Naive thymus-derived CD8-positive, alpha-beta T cell (primary cell): ENCODE measurements around the gene HBQ1. TPM values are rescaled to one million over a fixed set of nuclear protein-coding genes. Genes with fewer than 3 reads are reported as not detected.
A peak's percentile ranks its signal among the peaks of the same experiment; 100 is the strongest.

Experiments
- ATAC-seq, 2 donors: fragments of 150-1000 bp; cut with Tn5 transposase in 1 of 2; sonication (Bioruptor Pico), chemical (Tn5 transposase) in 1 of 2; 1 replicate in 1 of 2; 2 replicates in 1 of 2; pipeline ENCODE4 v1.10.0; 2021; ENCODE audit warnings: mild to moderate bottlenecking in 2 of 2, moderate library complexity in 2 of 2
- POLR2A ChIA-PET: fragments of 350-600 bp; sonication (Branson Sonifier 250); formaldehyde crosslinking; loops from one replicate; lab custom pipeline; 2021; ENCODE audit warnings: antibody characterized with exemption; lab: Charles Lee
- DNase-seq, 10 donors: peaks; one replicate each; pipeline versions ENCODE4 v3.0.0 to v3.0.0-alpha.2; 2020 to 2022
- H3K27ac Mint-ChIP-seq, 10 donors: one replicate each; pipeline ENCODE4 v1.8.0; 2020 to 2022; ENCODE audit warnings: mild to moderate bottlenecking in 10 of 10, mixed read lengths in 10 of 10, moderate library complexity in 4 of 10, inconsistent platforms in 1 of 10
- H3K27me3 Mint-ChIP-seq, 5 donors: one replicate each; pipeline ENCODE4 v1.8.0; 2021 to 2022; ENCODE audit warnings: mixed read lengths in 5 of 5
- H3K36me3 Mint-ChIP-seq, 3 donors: one replicate each; pipeline ENCODE4 v1.8.0; 2020 to 2022; ENCODE audit warnings: mixed read lengths in 3 of 3, mild to moderate bottlenecking in 2 of 3, inconsistent platforms in 1 of 3
- H3K4me1 Mint-ChIP-seq, 4 donors: one replicate each; pipeline ENCODE4 v1.8.0; 2021 to 2022; ENCODE audit warnings: mixed read lengths in 4 of 4
- H3K4me3 Mint-ChIP-seq, 10 donors: one replicate each; pipeline ENCODE4 v1.8.0; 2020 to 2022; ENCODE audit warnings: mild to moderate bottlenecking in 10 of 10, mixed read lengths in 10 of 10, moderate library complexity in 6 of 10, inconsistent platforms in 1 of 10
- H3K9me3 Mint-ChIP-seq, 9 donors: one replicate each; pipeline ENCODE4 v1.8.0; 2020 to 2022; ENCODE audit warnings: mixed read lengths in 9 of 9, mild to moderate bottlenecking in 3 of 9, inconsistent platforms in 1 of 9, moderate library complexity in 1 of 9
- polyA plus RNA-seq, 3 donors: library from polyadenylated mRNA; unstranded; fragments of 300-500 nt; fragmentation: Illumina TruSeq; gene quantifications; one replicate each; pipeline ENCODE4 v1.2.3, GENCODE V29; 2021
- total RNA-seq, 8 experiments: library from RNA in 2 of 8; stranded (reverse) in 2 of 8; gene quantifications; one replicate each; pipeline ENCODE4 v1.2.3 and lab custom pipeline; 2021 to 2026

Gene HBQ1
- total RNA-seq (not detected), polyA plus RNA-seq (under 1 TPM in 1 of 3 donors, not detected in 2; 0.71 TPM), total RNA-seq (lab: John Stamatoyannopoulos, UW) (0 to 0.84 (median 0.08) reads per million in 6 experiments)

DNA sequence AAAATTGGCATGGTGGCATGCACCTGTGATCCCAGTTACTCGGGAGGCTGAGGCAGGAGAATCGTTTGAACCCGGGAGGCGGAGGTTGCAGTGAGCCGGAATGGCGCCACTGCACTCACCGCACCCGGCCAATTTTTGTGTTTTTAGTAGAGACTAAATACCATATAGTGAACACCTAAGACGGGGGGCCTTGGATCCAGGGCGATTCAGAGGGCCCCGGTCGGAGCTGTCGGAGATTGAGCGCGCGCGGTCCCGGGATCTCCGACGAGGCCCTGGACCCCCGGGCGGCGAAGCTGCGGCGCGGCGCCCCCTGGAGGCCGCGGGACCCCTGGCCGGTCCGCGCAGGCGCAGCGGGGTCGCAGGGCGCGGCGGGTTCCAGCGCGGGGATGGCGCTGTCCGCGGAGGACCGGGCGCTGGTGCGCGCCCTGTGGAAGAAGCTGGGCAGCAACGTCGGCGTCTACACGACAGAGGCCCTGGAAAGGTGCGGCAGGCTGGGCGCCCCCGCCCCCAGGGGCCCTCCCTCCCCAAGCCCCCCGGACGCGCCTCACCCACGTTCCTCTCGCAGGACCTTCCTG lies at the start of gene HBQ1:
Gene HBQ1, plus strand, starts transcription at position 359 of the 575 bp plus-strand sequence. Its CDS starts 28 bp downstream, at position 387.
- peak; percentile 23 to 24 for ATAC-seq
- peaks cover under 1 to 14% (median 7%) of the 10 kb centered on the region in 4 donors for H3K4me1 Mint-ChIP-seq
- peak within 1 kb of the TSS; percentile 50 to 67 (median 58) for H3K4me3 Mint-ChIP-seq
- peaks cover 0 to 2% (median 0%) of the 10 kb centered on the region in 3 donors for H3K36me3 Mint-ChIP-seq
- no peak within 1 kb of the TSS for H3K27ac Mint-ChIP-seq
- H3K27me3 Mint-ChIP-seq: peaks cover 10 to 24% (median 18%) of the 10 kb centered on the region in 5 donors
- DNase-seq: peak in 8 of 10 donors; percentile 15 to 65 (median 48)
- no peaks in the 10 kb centered on the region for H3K9me3 Mint-ChIP-seq
- POLR2A ChIA-PET: interaction anchor here (0.9 kb wide), 1 partner anchor 41 kb away, joined by 6 read pairs; the partner anchor contains the start of gene NPRL3

DNA sequence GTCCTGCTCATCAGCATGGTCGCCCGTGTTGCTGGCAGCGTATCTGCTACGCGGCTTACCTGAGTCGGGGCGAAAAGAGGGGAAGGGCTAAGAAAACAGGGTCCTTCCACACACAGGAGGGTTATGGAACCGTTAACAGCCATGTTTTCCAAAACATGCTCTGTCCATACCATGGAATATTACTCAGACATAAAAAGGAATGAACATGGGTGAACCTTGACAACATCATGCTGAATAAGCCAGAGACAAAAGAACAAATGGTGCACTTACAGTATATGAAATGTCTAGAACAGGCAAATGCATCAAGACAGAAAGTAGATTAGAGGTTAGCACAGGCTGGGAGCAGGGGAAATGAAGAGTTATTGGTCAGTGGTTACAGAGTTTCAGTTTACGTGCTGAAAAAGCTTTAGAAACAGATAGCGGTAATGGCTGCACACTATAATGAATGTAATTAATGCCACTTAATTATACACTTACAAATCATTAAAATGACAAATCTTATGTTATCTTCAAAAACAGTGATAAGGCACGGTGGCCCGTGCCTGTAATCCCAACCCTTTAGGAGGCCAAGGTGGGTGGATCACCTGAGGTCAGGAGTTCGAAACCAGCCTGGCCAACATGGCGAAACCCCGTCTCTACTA lies 49.6 kb upstream of the HBQ1 start:
- Mint-ChIP-seq H3K27me3 (no peaks in the 10 kb centered on the region), H3K36me3 (peaks cover 0 to 14% (median 0%) of the 10 kb centered on the region in 3 donors), H3K4me3 (no peak overlapping the region), H3K4me1 (peaks cover 27 to 48% (median 43%) of the 10 kb centered on the region in 4 donors), H3K9me3 (no peaks in the 10 kb centered on the region), H3K27ac (peak overlapping the region in 1 of 10 donors; percentile 73)
- ATAC-seq (no peak), DNase-seq (no peak)
- POLR2A ChIA-PET: interaction anchor here (0.6 kb wide), 1 partner anchor 1481 kb away, joined by 3 read pairs; the partner anchor contains the start of genes CRAMP1 and IFT140

DNA sequence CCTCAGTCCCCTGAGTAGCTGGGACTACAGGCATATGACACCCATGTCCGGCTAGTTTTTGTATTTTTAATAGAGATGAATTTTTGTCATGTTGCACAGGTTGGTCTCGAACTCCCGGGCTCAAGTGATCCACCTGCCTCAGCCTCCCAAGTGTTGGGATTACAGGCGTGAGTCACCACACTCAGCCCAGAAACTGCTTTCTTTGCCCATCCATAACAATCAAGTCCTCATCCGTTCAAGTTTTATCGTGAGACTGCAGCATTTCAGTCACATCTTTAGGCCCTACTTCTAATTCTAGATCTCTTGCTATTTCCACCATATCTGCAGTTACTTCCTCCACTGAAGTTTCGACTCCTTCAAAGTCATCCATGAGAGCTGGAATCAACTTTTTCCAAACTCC lies 48.1 kb upstream of the HBQ1 start:
- POLR2A ChIA-PET: no interaction called here
- ATAC-seq (no peak), DNase-seq (no peak)
- Mint-ChIP-seq H3K9me3 (no peaks in the 10 kb centered on the region), H3K4me3 (no peak overlapping the region), H3K27me3 (no peaks in the 10 kb centered on the region), H3K4me1 (peaks cover 28 to 55% (median 48%) of the 10 kb centered on the region in 4 donors), H3K27ac (peak overlapping the region in 2 of 10 donors; percentile 5 to 58), H3K36me3 (peaks cover 0 to 15% (median 0%) of the 10 kb centered on the region in 3 donors)

DNA sequence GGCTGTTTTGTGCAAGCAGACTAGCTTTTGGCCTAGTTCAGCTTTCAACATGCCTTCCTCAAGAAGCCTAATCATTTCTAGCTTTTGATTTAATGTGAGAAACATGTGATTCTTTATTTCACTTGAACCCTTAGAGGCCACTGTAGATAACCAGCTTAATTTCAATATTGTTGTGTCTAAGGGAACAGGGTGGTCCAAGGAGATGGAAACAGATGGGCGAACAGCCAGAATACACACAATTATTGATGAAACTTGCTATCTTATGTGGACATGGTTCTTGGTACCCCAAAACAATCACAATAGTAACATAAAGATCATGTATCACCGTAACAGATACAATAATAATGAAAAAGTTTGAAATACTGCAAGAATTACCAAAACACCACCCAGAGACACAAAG lies 46.5 kb upstream of the HBQ1 start:
- Mint-ChIP-seq H3K36me3 (peaks cover 0 to 11% (median 0%) of the 10 kb centered on the region in 3 donors), H3K4me3 (no peak overlapping the region), H3K27me3 (no peaks in the 10 kb centered on the region), H3K4me1 (peaks cover 30 to 55% (median 52%) of the 10 kb centered on the region in 4 donors), H3K27ac (no peak overlapping the region), H3K9me3 (no peaks in the 10 kb centered on the region)
- POLR2A ChIA-PET: no interaction called here
- DNase-seq (no peak), ATAC-seq (no peak)

DNA sequence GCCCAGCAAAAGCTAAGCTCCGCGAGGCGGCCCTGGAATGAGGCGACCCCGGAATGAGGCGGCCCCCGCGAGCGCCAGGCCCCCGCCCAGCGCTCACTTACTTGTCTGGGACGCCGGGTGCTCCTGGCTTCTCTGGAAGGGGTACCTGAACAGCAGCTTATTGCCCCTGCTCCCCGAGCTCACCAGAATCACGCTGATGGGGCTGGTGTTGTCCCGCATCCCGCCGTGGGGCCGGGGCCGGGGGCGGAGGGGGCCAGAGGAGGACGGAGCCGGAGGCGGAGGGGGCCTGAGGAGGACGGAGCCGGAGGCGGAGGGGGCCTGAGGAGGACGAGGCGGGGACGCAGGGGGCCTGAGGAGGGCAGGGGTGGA lies 42.2 kb upstream of the HBQ1 start:
- Mint-ChIP-seq H3K36me3 (peaks cover 0 to 7% (median 0%) of the 10 kb centered on the region in 3 donors), H3K4me3 (peak overlapping the region; percentile 75 to 89 (median 86)), H3K27me3 (no peaks in the 10 kb centered on the region), H3K27ac (peak overlapping the region in 8 of 10 donors; percentile 8 to 94 (median 76)), H3K9me3 (no peaks in the 10 kb centered on the region), H3K4me1 (peaks cover 11 to 28% (median 24%) of the 10 kb centered on the region in 4 donors)
- ATAC-seq: peak; percentile 35 to 43
- DNase-seq: peak in 8 of 10 donors; percentile 8 to 41 (median 28)
- POLR2A ChIA-PET: interaction anchor here (1.2 to 1.3 kb wide), 2 partner anchors 13 to 43 kb away, joined by 3 to 6 read pairs; partner anchors contain the start of gene HBQ1

DNA sequence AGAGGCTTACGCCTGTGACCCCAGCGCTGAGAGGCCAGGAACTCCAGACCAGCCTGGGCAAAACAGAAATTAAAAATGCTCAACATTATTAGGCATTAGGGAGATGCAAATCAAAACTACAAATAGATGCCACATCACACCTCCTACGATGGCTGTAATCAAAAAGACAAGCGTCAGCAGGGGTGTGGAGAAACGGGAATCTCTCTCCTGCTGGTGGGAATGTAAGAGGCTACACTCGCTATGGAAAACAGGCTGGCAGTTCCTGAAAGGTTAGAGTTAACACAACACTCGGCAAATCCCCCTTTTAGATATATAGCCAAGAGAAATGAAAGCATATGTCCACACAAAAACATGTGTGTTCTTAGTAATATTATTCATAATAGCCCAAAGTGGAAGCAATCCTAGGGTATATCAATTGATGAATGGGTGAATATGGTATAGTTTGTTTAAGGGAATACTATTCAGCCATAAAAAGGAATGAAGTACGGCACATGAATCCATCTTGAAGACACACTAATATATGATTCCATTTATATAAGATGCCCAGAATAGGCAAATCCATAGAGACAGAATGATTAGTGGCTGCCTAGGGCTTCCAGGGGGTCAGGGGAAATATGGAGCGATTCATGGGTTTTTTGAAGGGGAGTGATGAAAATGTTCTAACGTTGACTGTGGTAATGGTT lies 39.9 kb upstream of the HBQ1 start:
- ATAC-seq: no peak
- POLR2A ChIA-PET: no interaction called here
- Mint-ChIP-seq H3K36me3 (peaks cover 0 to 4% (median 0%) of the 10 kb centered on the region in 3 donors), H3K4me1 (peaks cover 5 to 19% (median 7%) of the 10 kb centered on the region in 4 donors), H3K27me3 (peaks cover 0 to 9% (median 5%) of the 10 kb centered on the region in 5 donors), H3K4me3 (peak overlapping the region in 7 of 10 donors; percentile 4 to 77 (median 61)), H3K9me3 (no peaks in the 10 kb centered on the region), H3K27ac (peak overlapping the region in 1 of 10 donors; percentile 46)
- DNase-seq: no peak

DNA sequence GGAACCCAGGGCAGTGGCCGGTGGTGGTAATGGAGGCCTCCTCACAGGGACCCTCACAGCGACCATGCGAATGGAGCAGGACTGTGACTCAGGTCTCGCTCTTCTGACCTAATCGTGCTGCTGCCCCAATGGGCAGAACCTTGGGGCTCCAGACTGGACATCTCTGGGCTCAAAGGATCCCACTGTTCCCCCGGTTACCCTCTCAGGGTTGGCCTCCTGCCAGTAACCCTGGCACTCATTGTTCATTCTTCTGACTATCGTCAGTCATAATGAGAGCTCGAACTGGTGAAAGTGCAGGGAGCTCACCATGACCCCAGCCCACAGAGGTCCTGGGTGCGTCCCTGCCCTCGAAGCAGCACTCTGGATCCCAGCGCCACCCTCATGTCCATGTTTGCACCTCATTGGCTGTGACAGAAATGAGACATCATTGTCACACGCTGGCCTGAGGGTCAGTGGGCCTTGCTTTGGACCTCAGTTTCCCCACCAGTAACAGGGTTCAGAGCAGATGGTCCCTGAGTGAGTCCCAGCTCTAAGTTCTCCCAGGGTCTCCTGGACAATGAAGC lies 37.8 kb upstream of the HBQ1 start:
- no peak for ATAC-seq
- POLR2A ChIA-PET: no interaction called here
- Mint-ChIP-seq H3K27ac (no peak overlapping the region), H3K36me3 (no peaks in the 10 kb centered on the region), H3K27me3 (peaks cover 0 to 11% (median 7%) of the 10 kb centered on the region in 5 donors), H3K9me3 (no peaks in the 10 kb centered on the region), H3K4me1 (peaks cover 0 to 5% (median 2%) of the 10 kb centered on the region in 4 donors), H3K4me3 (no peak overlapping the region)
- no peak for DNase-seq

DNA sequence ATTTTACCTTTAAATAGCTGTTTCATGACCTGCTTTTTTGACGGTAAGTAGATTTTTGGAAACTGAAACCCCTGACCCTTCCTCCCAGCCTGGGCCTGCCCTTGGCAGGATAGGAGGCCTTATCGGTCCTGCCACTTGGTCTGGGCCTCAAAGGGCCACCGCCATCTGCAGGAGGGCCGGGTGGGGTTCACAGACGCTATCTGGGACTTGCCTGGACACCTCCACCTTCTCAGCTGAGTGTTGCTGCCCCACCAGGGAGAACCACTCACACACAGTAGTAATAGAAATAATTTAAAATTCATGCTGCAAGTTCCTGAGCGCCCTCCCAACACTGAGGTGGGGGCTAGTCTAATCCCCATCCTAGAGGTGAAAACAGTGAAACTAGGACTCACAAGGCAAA lies 37.2 kb upstream of the HBQ1 start:
- H3K36me3 Mint-ChIP-seq: no peaks in the 10 kb centered on the region
- peaks cover 0 to 11% (median 7%) of the 10 kb centered on the region in 5 donors for H3K27me3 Mint-ChIP-seq
- DNase-seq (no peak), ATAC-seq (no peak)
- no peak overlapping the region for H3K27ac Mint-ChIP-seq
- peaks cover 0 to 2% (median 1%) of the 10 kb centered on the region in 4 donors for H3K4me1 Mint-ChIP-seq
- no peak overlapping the region for H3K4me3 Mint-ChIP-seq
- POLR2A ChIA-PET: no interaction called here
- no peaks in the 10 kb centered on the region for H3K9me3 Mint-ChIP-seq

DNA sequence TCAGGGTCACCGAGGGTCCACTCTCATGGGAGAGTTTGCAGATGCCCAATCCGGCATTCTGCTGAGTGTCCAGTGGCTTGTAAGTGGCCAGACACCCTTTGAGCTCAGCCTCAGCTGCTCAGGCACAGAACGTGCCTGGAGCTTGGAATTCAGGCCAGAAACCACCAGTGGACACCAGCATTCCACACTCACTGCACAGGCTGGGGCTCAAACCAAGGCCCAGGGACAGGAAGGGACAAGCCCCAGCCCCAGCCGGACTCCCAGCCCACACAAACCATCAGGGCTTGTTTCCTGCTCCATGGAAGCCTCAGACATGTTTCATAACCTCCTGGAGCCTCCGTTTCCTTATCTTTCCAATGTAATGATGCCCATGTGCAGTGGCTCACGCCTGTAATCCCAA lies 36.8 kb upstream of the HBQ1 start:
- Mint-ChIP-seq H3K4me1 (peaks cover 0 to 2% (median 1%) of the 10 kb centered on the region in 4 donors), H3K4me3 (no peak overlapping the region), H3K27ac (peak overlapping the region in 1 of 10 donors; percentile 74), H3K27me3 (peaks cover 0 to 14% (median 8%) of the 10 kb centered on the region in 5 donors), H3K36me3 (no peaks in the 10 kb centered on the region), H3K9me3 (no peaks in the 10 kb centered on the region)
- ATAC-seq (no peak), DNase-seq (no peak)
- POLR2A ChIA-PET: no interaction called here

DNA sequence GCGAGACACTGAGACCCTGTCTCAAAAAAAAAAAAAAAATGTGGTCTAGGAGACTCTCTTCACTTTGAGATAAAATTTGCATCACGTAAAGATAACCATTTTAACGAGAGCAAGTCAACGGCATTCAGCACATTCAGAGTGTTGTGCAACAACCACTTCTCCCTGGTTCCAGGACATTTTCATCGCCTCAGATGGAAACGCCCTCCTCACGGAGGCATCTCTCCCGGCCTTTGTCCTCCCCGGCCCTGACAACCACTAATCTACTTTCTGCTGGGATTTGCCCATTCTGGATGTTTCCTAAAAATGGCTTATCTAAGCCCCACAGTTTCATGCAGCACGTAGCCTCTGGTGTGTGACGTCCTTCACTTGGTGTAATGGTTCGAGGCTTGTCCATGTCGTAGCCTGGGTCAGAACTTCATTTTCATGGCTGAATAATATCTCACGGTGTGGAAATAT lies 35.4 kb upstream of the HBQ1 start:
- H3K4me1 Mint-ChIP-seq: no peaks in the 10 kb centered on the region
- POLR2A ChIA-PET: no interaction called here
- peak overlapping the region in 1 of 10 donors; percentile 39 for H3K27ac Mint-ChIP-seq
- ATAC-seq (no peak), DNase-seq (no peak)
- H3K27me3 Mint-ChIP-seq: peaks cover 0 to 20% (median 15%) of the 10 kb centered on the region in 5 donors
- no peaks in the 10 kb centered on the region for H3K36me3 Mint-ChIP-seq
- H3K4me3 Mint-ChIP-seq: no peak overlapping the region
- no peaks in the 10 kb centered on the region for H3K9me3 Mint-ChIP-seq

DNA sequence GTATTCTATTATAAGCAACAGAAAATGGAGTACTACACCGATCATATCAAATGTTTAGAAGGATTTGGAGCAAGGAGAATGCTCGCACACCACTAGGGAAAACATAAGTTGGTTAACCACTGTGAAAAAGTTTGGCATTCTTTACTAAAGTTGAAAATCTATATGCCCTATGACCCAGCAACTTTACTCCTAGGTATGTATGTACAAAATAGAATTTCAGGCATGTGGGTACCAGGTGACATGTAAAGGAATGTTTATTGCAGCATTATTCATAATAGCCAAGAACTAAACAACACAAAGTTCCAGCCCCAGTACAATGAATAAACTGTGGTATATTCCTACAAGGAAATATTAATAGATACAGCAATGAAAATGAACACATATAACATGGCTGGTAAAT lies 33.6 kb upstream of the HBQ1 start:
- ATAC-seq (no peak), DNase-seq (no peak)
- Mint-ChIP-seq H3K9me3 (no peaks in the 10 kb centered on the region), H3K36me3 (no peaks in the 10 kb centered on the region), H3K27me3 (peaks cover 0 to 26% (median 18%) of the 10 kb centered on the region in 5 donors), H3K27ac (no peak overlapping the region), H3K4me3 (no peak overlapping the region), H3K4me1 (no peaks in the 10 kb centered on the region)
- POLR2A ChIA-PET: no interaction called here

DNA sequence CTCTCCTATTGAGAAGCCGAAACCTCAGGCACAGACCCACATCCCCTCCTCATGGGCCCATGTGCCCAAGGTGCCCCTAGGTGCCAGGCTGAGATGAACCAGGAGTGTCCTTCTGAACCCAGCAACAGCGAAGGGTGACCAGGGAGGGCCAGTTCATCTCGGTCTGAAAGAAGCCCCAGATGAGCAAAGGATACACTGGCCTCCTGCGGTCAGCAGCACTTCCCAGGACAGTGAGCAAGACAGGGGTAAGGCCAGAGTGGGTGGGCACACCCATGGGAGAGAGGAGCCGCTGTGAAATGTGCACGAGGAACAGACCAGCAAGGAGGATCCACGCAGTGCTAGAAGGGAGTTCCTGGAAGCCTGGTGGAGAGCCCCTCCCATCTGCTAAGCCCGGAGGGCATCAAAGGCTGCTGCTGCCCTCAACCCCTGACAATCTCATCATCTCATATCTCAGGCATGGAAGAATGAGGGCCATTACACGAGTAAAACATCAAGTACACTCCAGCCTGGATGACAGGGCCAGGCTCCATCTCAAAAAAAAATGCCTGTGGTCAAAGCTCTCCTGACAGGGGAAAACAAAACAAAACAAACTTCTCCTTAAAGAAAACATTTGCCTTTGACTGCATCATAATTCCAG lies 31.1 kb upstream of the HBQ1 start:
- POLR2A ChIA-PET: no interaction called here
- DNase-seq: no peak
- H3K27ac Mint-ChIP-seq: peak overlapping the region in 1 of 10 donors; percentile 60
- no peaks in the 10 kb centered on the region for H3K36me3 Mint-ChIP-seq
- no peak overlapping the region for H3K4me3 Mint-ChIP-seq
- no peak for ATAC-seq
- H3K9me3 Mint-ChIP-seq: no peaks in the 10 kb centered on the region
- peaks cover 0 to under 1% (median 0%) of the 10 kb centered on the region in 4 donors for H3K4me1 Mint-ChIP-seq
- peaks cover 0 to 26% (median 11%) of the 10 kb centered on the region in 5 donors for H3K27me3 Mint-ChIP-seq
